ENCODE measurements around the gene SPACA4. TPM values are rescaled to one million over a fixed set of nuclear protein-coding genes. Genes with fewer than 3 reads are reported as not detected.
A peak's percentile ranks its signal among the peaks of the same experiment; 100 is the strongest.

SPACA4 gene
- total RNA-seq, 2 donors from 2014 or later: not detected

GRCh38 chr19:48644355-48644754 lies 37.8 kb downstream of the SPACA4 start:
- TF ChIP-seq, protein P1, sequence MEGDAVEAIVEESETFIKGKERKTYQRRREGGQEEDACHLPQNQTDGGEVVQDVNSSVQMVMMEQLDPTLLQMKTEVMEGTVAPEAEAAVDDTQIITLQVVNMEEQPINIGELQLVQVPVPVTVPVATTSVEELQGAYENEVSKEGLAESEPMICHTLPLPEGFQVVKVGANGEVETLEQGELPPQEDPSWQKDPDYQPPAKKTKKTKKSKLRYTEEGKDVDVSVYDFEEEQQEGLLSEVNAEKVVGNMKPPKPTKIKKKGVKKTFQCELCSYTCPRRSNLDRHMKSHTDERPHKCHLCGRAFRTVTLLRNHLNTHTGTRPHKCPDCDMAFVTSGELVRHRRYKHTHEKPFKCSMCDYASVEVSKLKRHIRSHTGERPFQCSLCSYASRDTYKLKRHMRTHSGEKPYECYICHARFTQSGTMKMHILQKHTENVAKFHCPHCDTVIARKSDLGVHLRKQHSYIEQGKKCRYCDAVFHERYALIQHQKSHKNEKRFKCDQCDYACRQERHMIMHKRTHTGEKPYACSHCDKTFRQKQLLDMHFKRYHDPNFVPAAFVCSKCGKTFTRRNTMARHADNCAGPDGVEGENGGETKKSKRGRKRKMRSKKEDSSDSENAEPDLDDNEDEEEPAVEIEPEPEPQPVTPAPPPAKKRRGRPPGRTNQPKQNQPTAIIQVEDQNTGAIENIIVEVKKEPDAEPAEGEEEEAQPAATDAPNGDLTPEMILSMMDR (IDR thresholded peaks at IDR 0.05): no peak
- TF ChIP-seq POLR2A (IDR thresholded peaks at IDR 0.05): no peak
- H3K36me3 ChIP-seq (replicated peaks in 1 of 2; ENCODE audit: insufficient read depth in 1 of 2, low read depth in 2 of 2): no peaks in the 10 kb centered on the region
- no peak overlapping the region for H3K27ac ChIP-seq
- intact Hi-C loops (cut with DNase I): no loop called here
- H3K4me1 ChIP-seq: peaks cover 31% of the 10 kb centered on the region
- no peak for DNase-seq
- no peaks in the 10 kb centered on the region for H3K27me3 ChIP-seq
- ATAC-seq: no peak
- 62 to 71% methylated on average over 3 to 4 of the region's 4 CpGs for WGBS, 2 donors
- H3K4me3 ChIP-seq: no peak overlapping the region
- no peaks in the 10 kb centered on the region for H3K9me3 ChIP-seq

DNA sequence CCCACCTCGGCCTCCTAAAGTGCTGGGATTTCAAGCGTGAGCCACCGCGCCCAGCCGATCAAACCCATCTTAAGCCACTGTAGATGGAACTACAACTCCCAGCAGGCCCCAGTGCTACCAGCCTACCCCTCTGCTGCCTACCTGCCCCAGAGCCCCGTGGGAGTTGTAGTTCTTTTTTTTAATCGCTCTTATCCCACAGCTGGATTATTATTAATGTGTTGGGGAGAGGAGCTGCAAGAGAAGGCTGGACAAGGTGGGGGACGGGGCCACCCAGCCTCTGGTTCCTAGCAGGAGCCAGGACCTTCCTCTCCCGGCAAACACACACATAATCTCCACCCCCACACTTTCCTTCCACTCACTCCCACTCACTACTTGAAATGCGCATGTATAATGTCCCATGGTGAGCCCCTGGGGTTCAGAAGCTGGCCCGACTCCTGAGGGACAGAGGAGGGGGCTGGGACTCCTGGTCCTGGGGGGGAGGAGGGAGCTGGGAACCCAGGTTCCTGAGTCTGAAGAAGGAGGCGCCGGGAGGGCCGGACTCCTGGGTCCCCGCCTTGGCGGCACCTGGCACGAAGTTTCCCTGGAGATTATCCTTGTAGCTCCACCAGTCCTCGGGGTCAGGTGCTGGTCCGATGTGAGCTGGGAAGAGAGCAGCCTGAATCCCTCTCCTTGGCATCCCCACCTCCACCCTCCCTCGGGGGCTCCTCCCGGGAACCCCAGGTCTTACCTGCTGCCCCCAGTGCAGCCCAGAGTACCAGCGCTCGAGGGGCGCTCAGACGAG lies 38.5 kb downstream of the SPACA4 start:
- TF ChIP-seq POLR2A (IDR thresholded peaks at IDR 0.05): no peak
- TF ChIP-seq, protein P1 (IDR thresholded peaks at IDR 0.05): no peak
- 3 to 8% methylated on average over 16 to 25 of the region's 25 CpGs for WGBS, 2 donors
- intact Hi-C loops (cut with DNase I): no loop called here
- DNase-seq (peak; percentile 80 to 87 (median 85)), ATAC-seq (peak; percentile 73)
- no peak overlapping the region for H3K4me3 ChIP-seq
- H3K4me1 ChIP-seq: peaks cover 28% of the 10 kb centered on the region
- H3K9me3 ChIP-seq: no peaks in the 10 kb centered on the region
- H3K27me3 ChIP-seq: no peaks in the 10 kb centered on the region
- H3K36me3 ChIP-seq (replicated peaks in 1 of 2; ENCODE audit: insufficient read depth in 1 of 2, low read depth in 2 of 2): no peaks in the 10 kb centered on the region
- peak overlapping the region; percentile 84 to 92 (median 90) for H3K27ac ChIP-seq

GRCh38 chr19:48645620-48646000 lies 39.1 kb downstream of the SPACA4 start:
- Histone ChIP-seq H3K9me3 (no peaks in the 10 kb centered on the region), H3K4me1 (peaks cover 28% of the 10 kb centered on the region), H3K4me3 (peak overlapping the region in 1 of 2 donors; percentile 10), H3K27ac (peak overlapping the region; percentile 84 to 92 (median 90)), H3K27me3 (no peaks in the 10 kb centered on the region), H3K36me3 (replicated peaks in 1 of 2; ENCODE audit: insufficient read depth in 1 of 2, low read depth in 2 of 2) (no peaks in the 10 kb centered on the region)
- ATAC-seq (peak; percentile 3), DNase-seq (no peak)
- TF ChIP-seq, protein P1 (IDR thresholded peaks at IDR 0.05): peak in 1 of 7 experiments; percentile 2
- TF ChIP-seq POLR2A (IDR thresholded peaks at IDR 0.05): no peak
- WGBS, 2 donors: 1 to 2% methylated on average over 5 to 6 of the region's 6 CpGs
- intact Hi-C loops (cut with DNase I): no loop called here

GRCh38 chr19:48646001-48646721 lies 39.6 kb downstream of the SPACA4 start, which contains the start of gene CA11:
Gene CA11 (minus strand): TSS chr19:48646187. CDS start chr19:48645632, 555 bp downstream.
- peak; percentile 91 for ATAC-seq
- intact Hi-C loops (cut with DNase I): no loop called here
- Histone ChIP-seq H3K4me1 (peaks cover 23% of the 10 kb centered on the region), H3K27ac (peak within 1 kb of the TSS; percentile 84 to 92 (median 90)), H3K9me3 (no peaks in the 10 kb centered on the region), H3K36me3 (replicated peaks in 1 of 2; ENCODE audit: insufficient read depth in 1 of 2, low read depth in 2 of 2) (no peaks in the 10 kb centered on the region), H3K4me3 (peak within 1 kb of the TSS; percentile 10 to 35), H3K27me3 (no peaks in the 10 kb centered on the region)
- WGBS, 2 donors: 1% methylated on average over 17 to 22 of the region's 33 CpGs
- peak in 2 of 3 donors; percentile 57 to 67 for TF ChIP-seq POLR2A (IDR thresholded peaks at IDR 0.05)
- TF ChIP-seq, protein P1 (IDR thresholded peaks at IDR 0.05): peak; percentile 90 to 98 (median 96)
- peak; percentile 89 to 90 (median 89) for DNase-seq

Measured in body of pancreas (tissue), 4 donors.